PFSK-1 (cell line): ENCODE measurements around the gene ERC1.

ENCODE experiments used
- FOXP2 ChIP-seq: optimal IDR thresholded peaks from 2 replicates; pipeline ENCODE3; 2011; ENCODE audit warnings: borderline replicate concordance, control low read depth, inconsistent platforms; ENCODE audit not compliant: insufficient read depth; ENCODE audit errors: extremely low read length, extremely low read depth
- POLR2AphosphoS5 ChIP-seq: IDR thresholded peaks from 2 replicates; pipeline ENCODE4 v1.6.1; 2012; ENCODE audit warnings: low read depth, mild to moderate bottlenecking, control low read depth, low read length, moderate library complexity
- REST ChIP-seq, 2 experiments: IDR thresholded peaks; 2 replicates each; pipeline versions ENCODE4 v1.6.1 to v1.8.0; 2011 to 2012; ENCODE audit warnings: low read depth in 2 of 2, low read length in 2 of 2, control low read depth in 1 of 2, inconsistent platforms in 1 of 2, mild to moderate bottlenecking in 1 of 2, moderate library complexity in 1 of 2; ENCODE audit not compliant: insufficient read depth in 1 of 2
- SIN3A ChIP-seq: IDR thresholded peaks from 2 replicates; pipeline ENCODE4 v1.6.1; 2012; ENCODE audit warnings: mild to moderate bottlenecking, low read length, moderate library complexity, borderline replicate concordance; ENCODE audit not compliant: insufficient read depth
- TAF1 ChIP-seq: IDR thresholded peaks from 2 replicates; pipeline ENCODE4 v1.6.1; 2012; ENCODE audit warnings: low read length, control low read depth, borderline replicate concordance; ENCODE audit not compliant: insufficient read depth

Gene ERC1

DNA sequence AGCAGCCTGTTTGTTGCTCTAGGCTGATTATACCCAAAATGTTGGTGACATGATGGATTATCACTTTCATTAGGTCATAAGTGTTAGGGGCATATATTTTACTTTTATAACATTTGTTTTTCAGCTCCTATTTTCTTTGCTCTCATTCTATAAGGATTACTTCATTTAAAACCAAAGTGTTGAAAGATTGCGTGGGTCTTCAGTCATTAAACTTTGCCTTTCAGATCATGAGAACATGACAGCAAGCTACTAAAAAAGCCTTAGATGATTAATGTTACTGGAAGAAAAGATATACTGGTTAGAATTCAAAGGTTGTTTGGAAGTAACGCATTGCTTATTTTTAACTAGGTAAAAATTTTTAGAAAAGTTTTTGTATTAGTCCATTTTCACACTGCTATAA lies 156.8 kb downstream of the ERC1 start:
- no peak for TF ChIP-seq SIN3A
- no peak for TF ChIP-seq REST (IDR thresholded peaks at IDR 0.05; ENCODE audit: insufficient read depth in 1 of 2, low read depth in 2 of 2, low read length in 2 of 2)
- TF ChIP-seq FOXP2: no peak
- TF ChIP-seq TAF1: no peak
- TF ChIP-seq POLR2AphosphoS5: no peak

DNA sequence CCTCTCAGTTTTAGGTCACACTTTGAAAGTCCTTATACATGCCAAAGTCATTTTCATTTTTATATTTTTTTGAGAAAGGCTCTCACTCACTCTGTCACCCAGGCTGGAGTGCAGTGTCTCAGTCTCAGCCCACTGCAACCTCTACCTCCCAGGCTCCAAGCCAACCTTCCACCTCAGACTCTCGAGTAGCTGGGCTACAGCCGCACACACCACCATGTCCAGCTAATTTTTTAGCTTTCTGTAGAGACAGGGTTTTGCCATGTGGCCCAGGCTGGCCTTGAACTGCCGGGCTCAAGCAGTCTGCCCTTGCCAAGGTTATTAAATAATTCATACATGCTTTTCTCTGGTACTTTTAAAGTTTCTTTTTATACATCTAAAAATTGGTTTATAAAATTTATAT lies 166.0 kb downstream of the ERC1 start:
- TF ChIP-seq FOXP2 (no peak), POLR2AphosphoS5 (no peak), SIN3A (no peak), REST (IDR thresholded peaks at IDR 0.05; ENCODE audit: insufficient read depth in 1 of 2, low read depth in 2 of 2, low read length in 2 of 2) (no peak), TAF1 (no peak)

DNA sequence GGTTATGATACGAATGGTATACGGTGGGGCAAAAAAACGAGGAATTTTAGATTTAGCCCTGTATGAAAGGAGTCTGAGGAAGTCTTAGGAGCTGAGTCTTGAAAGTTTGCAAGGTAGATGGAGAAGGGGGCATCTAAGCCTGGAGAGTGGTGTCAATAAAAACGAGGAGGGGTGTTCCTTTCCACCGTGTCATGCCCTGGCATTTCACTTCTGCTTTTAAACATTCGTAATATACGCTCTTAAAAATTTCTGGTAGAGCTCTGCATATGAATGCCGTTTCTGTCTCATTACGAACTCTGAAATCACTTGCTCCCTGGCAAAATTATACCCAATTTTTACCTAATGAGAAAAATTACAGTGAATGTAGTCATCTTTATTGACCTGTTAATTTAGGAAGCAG lies 170.2 kb downstream of the ERC1 start:
- TF ChIP-seq TAF1 (no peak), REST (IDR thresholded peaks at IDR 0.05; ENCODE audit: insufficient read depth in 1 of 2, low read depth in 2 of 2, low read length in 2 of 2) (no peak), POLR2AphosphoS5 (no peak), FOXP2 (no peak), SIN3A (no peak)

DNA sequence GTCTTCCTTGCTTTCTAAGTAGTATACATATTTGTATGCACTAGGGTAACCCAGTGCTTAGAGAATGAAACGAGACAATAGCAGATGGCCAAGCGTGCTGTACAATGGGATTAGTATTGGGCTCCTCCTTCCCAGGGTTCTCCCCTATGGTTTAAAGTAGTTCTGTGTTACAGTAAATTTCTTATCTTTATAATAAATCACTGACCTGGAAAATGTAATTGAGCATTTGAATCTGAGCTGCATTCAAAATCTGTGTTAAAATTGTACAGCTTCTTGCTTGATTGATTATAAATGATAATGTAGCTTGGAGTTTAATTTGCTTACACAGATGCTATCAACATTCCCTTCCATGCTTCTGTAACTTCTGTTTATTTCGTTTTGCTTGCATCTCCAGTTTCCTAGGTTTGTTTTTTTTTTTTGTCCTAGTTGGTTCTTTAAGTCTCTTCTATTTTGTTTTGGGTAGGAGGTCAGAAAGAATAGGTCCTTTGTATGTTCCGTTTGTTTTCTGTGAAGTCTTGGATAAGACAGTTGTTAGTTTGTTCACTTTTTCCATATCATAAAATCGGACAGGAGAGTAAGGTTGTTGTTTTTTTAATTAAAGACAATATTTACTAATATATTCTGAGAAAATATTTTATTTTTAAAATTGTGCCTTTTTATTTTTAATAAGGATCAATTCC lies 171.2 kb downstream of the ERC1 start:
- TF ChIP-seq TAF1: no peak
- TF ChIP-seq POLR2AphosphoS5: no peak
- TF ChIP-seq FOXP2: no peak
- no peak for TF ChIP-seq SIN3A
- TF ChIP-seq REST (IDR thresholded peaks at IDR 0.05; ENCODE audit: insufficient read depth in 1 of 2, low read depth in 2 of 2, low read length in 2 of 2): no peak

DNA sequence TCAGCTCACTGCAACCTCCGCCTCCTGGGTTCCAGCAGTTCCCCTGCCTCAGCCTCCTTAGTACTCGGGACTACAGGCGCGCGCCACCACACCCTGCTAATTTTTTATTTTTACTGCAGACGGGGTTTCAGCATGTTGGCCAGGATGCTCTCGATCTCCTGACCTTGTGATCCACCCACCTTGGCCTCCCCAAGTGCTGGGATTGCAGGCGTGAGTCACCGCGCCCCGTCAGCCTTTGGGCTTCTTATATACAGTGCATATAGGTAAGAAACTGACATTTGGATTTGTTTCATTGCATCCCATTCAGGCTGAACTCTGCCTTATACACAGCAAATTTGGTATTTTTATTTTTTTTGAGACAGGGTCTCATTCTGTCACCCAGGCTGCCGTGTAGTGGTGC lies 176.8 kb downstream of the ERC1 start:
- TF ChIP-seq POLR2AphosphoS5 (no peak), SIN3A (no peak), REST (IDR thresholded peaks at IDR 0.05; ENCODE audit: insufficient read depth in 1 of 2, low read depth in 2 of 2, low read length in 2 of 2) (no peak), FOXP2 (no peak), TAF1 (no peak)
